GM23338 (cell line): Measurements from ENCODE around the gene PTPRN2. TPM values are rescaled to one million over a fixed set of nuclear protein-coding genes. Genes with fewer than 3 reads are reported as not detected.

ENCODE experiments used
- ATAC-seq: fragments of 200-7000 bp; cut with Tn5 transposase; 3 replicates; pipeline ENCODE4 v1.9.1; 2020
- DNase-seq: peaks from one replicate; pipeline ENCODE4 v3.0.0-alpha.2; 2015; ENCODE audit warnings: low spot score
- H2AFZ ChIP-seq: fragments of 200-600 bp; sonication (generic); 2 replicates; pipeline ENCODE4 v1.8.0; 2016; ENCODE audit warnings: antibody characterized with exemption, mild to moderate bottlenecking, moderate library complexity
- H3F3A ChIP-seq: fragments of 200-600 bp; sonication (generic); replicated peaks from 2 replicates; pipeline ENCODE4 v1.8.0; 2017; ENCODE audit warnings: antibody characterized with exemption, mixed run types, low read depth
- H3K27ac ChIP-seq: fragments of 200-600 bp; sonication (generic); 2 replicates; pipeline ENCODE4 v1.6.1; 2016; ENCODE audit warnings: low read depth
- H3K27me3 ChIP-seq: fragments of 200-600 bp; sonication (generic); 2 replicates; pipeline ENCODE4 v1.8.0; 2016; ENCODE audit warnings: mild to moderate bottlenecking, mixed run types, moderate library complexity; ENCODE audit not compliant: insufficient read depth
- H3K36me3 ChIP-seq: fragments of 200-600 bp; sonication (generic); 2 replicates; pipeline ENCODE4 v1.8.0; 2016; ENCODE audit warnings: mild to moderate bottlenecking; ENCODE audit not compliant: insufficient read depth
- H3K4me1 ChIP-seq: fragments of 200-600 bp; sonication (generic); 2 replicates; pipeline ENCODE4 v1.8.0; 2016; ENCODE audit warnings: mild to moderate bottlenecking, moderate library complexity; ENCODE audit not compliant: insufficient read depth
- H3K4me2 ChIP-seq: fragments of 200-600 bp; sonication (generic); 2 replicates; pipeline ENCODE4 v1.7.1; 2017; ENCODE audit warnings: mixed run types
- H3K4me3 ChIP-seq: fragments of 200-600 bp; sonication (generic); 2 replicates; pipeline ENCODE4 v1.6.1; 2016; ENCODE audit warnings: mixed run types
- H3K79me2 ChIP-seq: fragments of 200-600 bp; sonication (generic); replicated peaks from 2 replicates; pipeline ENCODE4 v1.8.0; 2017; ENCODE audit warnings: mild to moderate bottlenecking; ENCODE audit not compliant: insufficient read depth
- H3K9me2 ChIP-seq: fragments of 200-600 bp; sonication (generic); 2 replicates; pipeline ENCODE4 v1.8.0; 2017; ENCODE audit not compliant: insufficient read depth
- H4K20me1 ChIP-seq: fragments of 200-600 bp; sonication (generic); replicated peaks from 2 replicates; pipeline ENCODE4 v1.8.0; 2017; ENCODE audit warnings: mild to moderate bottlenecking; ENCODE audit not compliant: insufficient read depth
- H3K27ac Mint-ChIP-seq: 2 replicates; pipeline ENCODE4 v1.8.0; 2020; ENCODE audit warnings: inconsistent platforms, mild to moderate bottlenecking, moderate library complexity, mixed read lengths
- H3K27me3 Mint-ChIP-seq: 3 replicates; pipeline ENCODE4 v1.8.0; 2022; ENCODE audit warnings: low read depth, mild to moderate bottlenecking, moderate library complexity, mixed read lengths, inconsistent platforms; ENCODE audit not compliant: insufficient read depth, poor library complexity
- H3K36me3 Mint-ChIP-seq: 3 replicates; pipeline ENCODE4 v1.8.0; 2021; ENCODE audit warnings: low read depth, mild to moderate bottlenecking, inconsistent platforms, moderate library complexity, mixed read lengths
- H3K4me1 Mint-ChIP-seq: 3 replicates; pipeline ENCODE4 v1.8.0; 2020; ENCODE audit warnings: mild to moderate bottlenecking, inconsistent platforms, mixed read lengths
- H3K4me3 Mint-ChIP-seq: 3 replicates; pipeline ENCODE4 v1.8.0; 2021; ENCODE audit warnings: moderate library complexity, mild to moderate bottlenecking, inconsistent platforms, mixed read lengths
- H3K9me3 Mint-ChIP-seq: 3 replicates; pipeline ENCODE4 v1.8.0; 2020; ENCODE audit warnings: moderate library complexity, mild to moderate bottlenecking, inconsistent platforms, mixed read lengths
- CREB1 ChIP-seq: fragments of 250-450 bp; sonication (Bioruptor Pico); IDR thresholded peaks from 2 replicates; pipeline ENCODE4 v1.5.0; 2020; ENCODE audit warnings: low read depth, mild to moderate bottlenecking, moderate library complexity
- CTCF ChIP-seq, 2 experiments: fragments of 200-600 bp in 1 of 2; sonication (generic) in 1 of 2; conservative IDR thresholded peaks; 2 replicates each; pipeline versions ENCODE4 v1.5.1 to v1.6.1; 2016 to 2017; ENCODE audit warnings: antibody characterized with exemption in 2 of 2, low read depth in 2 of 2, mild to moderate bottlenecking in 2 of 2, moderate library complexity in 1 of 2
- ETS1 ChIP-seq: IDR thresholded peaks from 2 replicates; pipeline ENCODE4 v1.6.1; 2016; ENCODE audit warnings: antibody characterized with exemption
- EZH2 ChIP-seq: fragments of 200-600 bp; sonication (generic); IDR thresholded peaks from one replicate; pipeline ENCODE4 v1.8.0; 2017; ENCODE audit warnings: antibody characterized with exemption, mild to moderate bottlenecking, low read depth; ENCODE audit not compliant: unreplicated experiment
- EZH2phosphoT487 ChIP-seq: fragments of 200-600 bp; sonication (generic); IDR thresholded peaks from one replicate; pipeline ENCODE4 v1.8.1; 2018; ENCODE audit warnings: antibody characterized with exemption; ENCODE audit not compliant: unreplicated experiment
- JUNB ChIP-seq: IDR thresholded peaks from one replicate; pipeline ENCODE4 v1.6.1; 2016; ENCODE audit warnings: antibody characterized with exemption; ENCODE audit not compliant: unreplicated experiment
- NANOG ChIP-seq: IDR thresholded peaks from 2 replicates; pipeline ENCODE4 v1.6.1; 2016; ENCODE audit warnings: antibody characterized with exemption, borderline replicate concordance
- POLR2AphosphoS5 ChIP-seq: IDR thresholded peaks from 2 replicates; pipeline ENCODE4 v1.6.1; 2016; ENCODE audit warnings: antibody characterized with exemption, low read depth
- REST ChIP-seq: IDR thresholded peaks from one replicate; pipeline ENCODE4 v1.6.1; 2018; ENCODE audit warnings: antibody characterized with exemption; ENCODE audit not compliant: unreplicated experiment
- STAT1 ChIP-seq: IDR thresholded peaks from one replicate; pipeline ENCODE4 v1.6.1; 2016; ENCODE audit warnings: antibody characterized with exemption; ENCODE audit not compliant: unreplicated experiment
- ZNF114 ChIP-seq: fragments of 250-450 bp; sonication (Bioruptor Pico); IDR thresholded peaks from 2 replicates; pipeline ENCODE4 v1.5.0; 2020; ENCODE audit warnings: mild to moderate bottlenecking, moderate library complexity
- ZNF331 ChIP-seq: fragments of 250-450 bp; sonication (Bioruptor Pico); IDR thresholded peaks from 2 replicates; pipeline ENCODE4 v1.5.0; 2020; ENCODE audit warnings: low read depth, mild to moderate bottlenecking, moderate library complexity
- ZNF462 ChIP-seq: fragments of 250-450 bp; sonication (Bioruptor Pico); IDR thresholded peaks from 2 replicates; pipeline ENCODE4 v1.5.0; 2020; ENCODE audit warnings: mild to moderate bottlenecking, moderate library complexity
- polyA plus RNA-seq: library from polyadenylated mRNA; unstranded; fragments of >200 nt; fragmentation: Nextera tagmentation; extraction: Ambion mirVana; gene quantifications from 2 replicates; pipeline ENCODE4 v1.2.1, GENCODE V29; 2016
- total RNA-seq: library from RNA; depleted of rRNA; stranded (reverse); fragments of >200 nt; shearing (Covaris generic); gene quantifications from 2 replicates; pipeline ENCODE4 v1.2.3, GENCODE V29; 2014

The PTPRN2 gene
- total and polyA plus RNA-seq, 2 experiments from 2014 or later: 0.87 to 4.0 TPM

- Histone ChIP-seq H3K9me2 (no peaks in the 10 kb centered on the region), H3F3A (no peaks in the 10 kb centered on the region), H3K79me2 (no peaks in the 10 kb centered on the region), H3K4me3 (no peak overlapping the region), H2AFZ (no peak overlapping the region), H4K20me1 (no peaks in the 10 kb centered on the region), H3K27me3 (no peaks in the 10 kb centered on the region), H3K36me3 (no peaks in the 10 kb centered on the region), H3K4me1 (no peaks in the 10 kb centered on the region), H3K27ac (no peak overlapping the region), H3K4me2 (no peak overlapping the region)
- Mint-ChIP-seq H3K27me3 (peaks cover 4% of the 10 kb centered on the region), H3K4me3 (no peak overlapping the region), H3K4me1 (no peaks in the 10 kb centered on the region), H3K36me3 (peaks cover 48% of the 10 kb centered on the region), H3K27ac (no peak overlapping the region), H3K9me3 (peaks cover 91% of the 10 kb centered on the region)
- ATAC-seq (no peak), DNase-seq (no peak)
- no peak for TF ChIP-seq ZNF462 (CRISPR knock-in tag)
- TF ChIP-seq POLR2AphosphoS5: no peak
- TF ChIP-seq REST: no peak
- TF ChIP-seq NANOG: no peak
- no peak for TF ChIP-seq EZH2
- TF ChIP-seq JUNB: no peak
- TF ChIP-seq ZNF114 (CRISPR knock-in tag): no peak
- TF ChIP-seq ETS1: no peak
- no peak for TF ChIP-seq ZNF331 (CRISPR knock-in tag)
- no peak for TF ChIP-seq CTCF (conservative IDR thresholded peaks at IDR 0.05; ENCODE audit: low read depth in 2 of 2)
- no peak for TF ChIP-seq EZH2phosphoT487
- TF ChIP-seq CREB1: no peak
- TF ChIP-seq STAT1: no peak
Observed at GRCh38 chr7:157708919-157709295, 878.7 kb downstream of the PTPRN2 start.
